Skeletal muscle tissue (tissue), 4 donors: ENCODE results near the gene CEP164. TPM values are rescaled to one million over a fixed set of nuclear protein-coding genes. Genes with fewer than 3 reads are reported as not detected.
"Not testable (repeated sequence)": the region's sequence is repeated elsewhere in the genome, so short reads cannot be mapped to it uniquely, and the experiment has no call there.

Source experiments
- H3K27ac ChIP-seq: one replicate; pipeline ENCODE4 v1.7.0; 2013; ENCODE audit warnings: mild to moderate bottlenecking, low read depth, low read length, inconsistent platforms
- H3K27me3 ChIP-seq, 3 donors: one replicate each; pipeline ENCODE4 v1.7.0; 2013; ENCODE audit warnings: low read length in 3 of 3; ENCODE audit not compliant: control insufficient read depth in 3 of 3, insufficient read depth in 3 of 3
- H3K36me3 ChIP-seq, 3 donors: one replicate each; pipeline ENCODE4 v1.7.0; 2013; ENCODE audit warnings: low read length in 3 of 3; ENCODE audit not compliant: control insufficient read depth in 3 of 3, insufficient read depth in 3 of 3
- H3K4me1 ChIP-seq, 3 donors: one replicate each; pipeline ENCODE4 v1.7.0; 2013; ENCODE audit warnings: low read length in 3 of 3, mild to moderate bottlenecking in 3 of 3; ENCODE audit not compliant: control insufficient read depth in 3 of 3, insufficient read depth in 3 of 3
- H3K4me3 ChIP-seq, 3 donors: one replicate each; pipeline ENCODE4 v1.7.0; 2013; ENCODE audit warnings: low read length in 3 of 3
- H3K9ac ChIP-seq, 3 donors: one replicate each; pipeline ENCODE4 v1.7.0; 2013; ENCODE audit warnings: low read length in 3 of 3, mild to moderate bottlenecking in 3 of 3, moderate library complexity in 2 of 3, low read depth in 1 of 3
- H3K9me3 ChIP-seq, 3 donors: one replicate each; pipeline ENCODE4 v1.7.0; 2013; ENCODE audit warnings: low read length in 3 of 3; ENCODE audit not compliant: control insufficient read depth in 3 of 3
- total RNA-seq: library from RNA; depleted of rRNA; stranded (reverse); fragments of >200 nt; gene quantifications from one replicate; pipeline ENCODE4 v1.2.3, GENCODE V29; 2014
- donor health status: Osteomylitis.

CEP164 gene
- total RNA-seq, 1 donor from 2014 or later = 21.4 TPM

DNA sequence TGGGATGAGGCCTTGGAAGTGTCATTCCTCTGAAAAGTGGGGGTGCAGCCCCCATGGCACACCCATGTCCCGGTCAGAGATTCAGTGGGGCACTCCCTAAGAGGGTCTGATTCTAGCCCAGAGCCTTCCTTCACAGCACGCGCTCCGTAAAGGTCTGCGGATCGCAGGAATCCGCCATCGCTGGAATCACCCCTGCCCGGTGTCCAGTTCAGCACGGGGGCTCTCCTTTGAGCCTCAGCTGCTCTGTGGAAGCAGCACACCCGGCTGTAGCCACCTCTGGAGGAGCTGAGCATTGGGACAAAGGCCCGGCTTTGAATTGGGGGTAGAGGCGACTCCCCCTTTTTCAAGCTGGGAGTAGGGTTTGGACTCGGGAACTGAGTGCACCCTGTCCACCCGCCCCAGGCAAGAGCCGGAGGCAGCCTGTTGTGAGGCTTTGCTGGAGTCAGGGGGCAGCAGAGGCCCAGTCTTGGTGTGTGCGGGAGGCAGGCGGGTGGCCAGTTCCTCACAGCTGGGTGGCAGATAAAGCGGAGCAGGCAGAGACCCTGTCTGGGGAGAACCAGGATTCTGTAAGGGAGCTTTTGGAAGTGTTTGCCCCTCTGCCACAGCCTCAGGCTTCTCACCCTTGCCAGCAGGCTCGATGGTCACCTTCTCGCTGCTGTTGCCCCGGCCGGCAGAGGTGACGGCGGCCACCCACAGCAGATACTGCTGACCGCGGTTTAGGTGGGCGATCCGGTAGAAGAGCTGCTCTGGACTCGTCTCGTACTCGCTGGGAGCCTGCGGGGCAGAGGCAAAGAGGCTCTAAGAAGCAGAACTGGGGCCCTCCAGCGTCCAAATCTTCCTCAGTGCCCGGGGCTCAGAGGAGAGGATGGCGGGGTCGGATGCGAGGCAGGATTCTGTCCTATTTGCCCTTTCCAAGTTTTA lies 115.9 kb downstream of the CEP164 start:
- H3K9me3 ChIP-seq = no peaks in the 10 kb centered on the region
- no peak overlapping the region for H3K27ac ChIP-seq
- H3K4me1 ChIP-seq = no peaks in the 10 kb centered on the region
- no peak overlapping the region for H3K9ac ChIP-seq
- H3K27me3 ChIP-seq = peaks cover 33 to 38% (median 35%) of the 10 kb centered on the region in 3 donors
- H3K36me3 ChIP-seq = no peaks in the 10 kb centered on the region
- H3K4me3 ChIP-seq = no peak overlapping the region

DNA sequence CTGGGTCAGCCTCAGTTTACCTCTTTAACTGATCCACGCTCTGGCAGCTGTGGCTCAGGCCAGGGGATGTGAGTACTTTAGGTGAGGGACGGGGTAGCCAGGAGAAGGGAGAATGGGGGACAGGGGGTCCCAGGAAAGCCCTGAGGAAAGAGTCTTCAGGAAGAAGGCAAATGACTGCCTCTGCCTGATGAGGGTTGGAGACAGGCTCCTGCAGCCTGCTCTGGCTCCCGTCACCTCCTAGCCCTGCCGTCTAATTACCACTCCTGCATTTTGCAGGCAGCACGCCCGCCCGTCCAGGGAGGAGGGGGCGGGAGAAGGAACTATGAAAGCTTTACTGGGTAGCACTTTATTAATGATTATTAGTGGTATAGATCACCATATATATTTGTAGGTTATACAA lies 116.6 kb downstream of the CEP164 start:
- Histone ChIP-seq H3K36me3 (no peaks in the 10 kb centered on the region), H3K4me3 (no peak overlapping the region), H3K4me1 (no peaks in the 10 kb centered on the region), H3K9me3 (no peaks in the 10 kb centered on the region), H3K27me3 (peaks cover 30 to 38% (median 37%) of the 10 kb centered on the region in 3 donors), H3K9ac (no peak overlapping the region), H3K27ac (no peak overlapping the region)

DNA sequence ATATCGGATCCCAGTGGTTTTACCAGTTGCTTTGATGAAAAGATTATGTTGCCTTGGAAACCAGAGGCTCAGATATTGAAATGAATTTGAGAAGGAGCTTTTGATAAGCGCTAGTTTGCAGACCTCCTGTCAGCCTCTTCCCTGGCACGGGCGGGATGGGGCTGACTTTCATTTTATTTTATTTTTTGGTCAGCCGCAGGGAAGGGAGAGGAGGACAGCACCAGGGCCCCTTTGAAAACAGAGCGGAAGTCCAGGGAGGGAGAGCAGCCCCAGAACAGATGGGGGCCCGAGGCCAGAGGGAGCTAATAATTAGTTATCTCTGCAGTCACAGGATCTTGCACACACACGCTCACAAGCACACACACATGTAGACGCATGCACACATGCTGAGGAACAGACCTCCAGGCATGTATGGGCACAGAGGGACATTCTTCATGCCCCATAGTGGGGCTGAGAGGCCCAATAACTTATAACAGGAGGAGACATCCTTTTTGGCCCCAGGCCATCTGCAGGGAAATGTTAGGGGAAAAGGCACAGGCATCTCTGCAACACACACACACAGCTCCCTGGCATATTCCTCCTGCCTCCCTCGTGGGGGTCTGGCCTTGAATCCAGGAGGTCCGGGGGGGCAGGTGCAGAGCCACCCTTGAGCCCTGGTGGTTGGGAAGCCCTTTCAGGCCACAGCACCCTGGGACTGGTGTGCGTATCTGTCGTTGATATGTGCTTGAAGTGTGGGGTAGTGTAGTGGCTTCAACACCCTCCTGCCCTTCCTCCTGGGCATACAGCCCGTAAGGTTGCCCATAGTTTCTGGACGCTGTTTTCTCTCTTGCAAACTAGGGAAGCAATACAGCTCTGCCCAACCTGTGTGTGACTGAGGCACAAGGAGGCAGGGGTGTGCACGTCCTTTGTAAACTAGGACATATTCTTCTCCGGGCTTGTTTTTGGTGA lies 117.3 kb downstream of the CEP164 start:
- Histone ChIP-seq H3K9me3 (no peaks in the 10 kb centered on the region), H3K27me3 (peaks cover 28 to 38% (median 37%) of the 10 kb centered on the region in 3 donors), H3K36me3 (no peaks in the 10 kb centered on the region), H3K4me1 (no peaks in the 10 kb centered on the region), H3K9ac (no peak overlapping the region), H3K4me3 (no peak overlapping the region), H3K27ac (no peak overlapping the region)

DNA sequence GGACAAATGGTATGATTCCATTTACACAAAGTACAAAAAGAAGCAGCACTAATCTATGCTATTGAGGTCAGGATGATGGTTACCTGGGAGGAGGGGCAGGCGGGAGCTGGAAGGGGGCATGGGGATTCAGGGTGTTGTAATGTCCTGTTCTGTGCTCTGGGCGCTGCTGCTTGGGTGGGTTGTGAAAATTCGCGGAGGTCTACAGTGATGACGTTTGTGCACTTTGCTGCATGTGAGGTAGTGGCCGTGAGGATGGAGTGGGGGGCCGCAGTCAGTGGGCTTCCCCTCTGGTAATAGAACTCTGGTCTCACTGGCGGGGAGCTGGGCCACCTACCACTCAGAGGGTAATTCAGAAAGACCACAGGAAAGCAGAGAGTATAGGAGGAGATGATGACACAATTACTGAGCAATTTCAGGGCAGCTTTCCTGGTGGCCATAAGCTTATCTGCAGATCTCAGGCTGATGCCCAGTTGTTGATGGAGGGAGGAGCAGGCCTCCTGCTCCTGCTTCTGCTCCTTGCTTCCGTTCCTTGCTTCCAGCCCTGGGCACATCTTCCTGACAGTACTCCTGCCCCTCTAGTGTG lies 121.5 kb downstream of the CEP164 start:
- Histone ChIP-seq H3K36me3 (no peaks in the 10 kb centered on the region), H3K27ac (no peak overlapping the region), H3K4me3 (no peak overlapping the region), H3K4me1 (no peaks in the 10 kb centered on the region), H3K9ac (no peak overlapping the region), H3K9me3 (peaks cover 0 to 5% (median 0%) of the 10 kb centered on the region in 3 donors), H3K27me3 (peaks cover 9 to 17% (median 10%) of the 10 kb centered on the region in 3 donors)

DNA sequence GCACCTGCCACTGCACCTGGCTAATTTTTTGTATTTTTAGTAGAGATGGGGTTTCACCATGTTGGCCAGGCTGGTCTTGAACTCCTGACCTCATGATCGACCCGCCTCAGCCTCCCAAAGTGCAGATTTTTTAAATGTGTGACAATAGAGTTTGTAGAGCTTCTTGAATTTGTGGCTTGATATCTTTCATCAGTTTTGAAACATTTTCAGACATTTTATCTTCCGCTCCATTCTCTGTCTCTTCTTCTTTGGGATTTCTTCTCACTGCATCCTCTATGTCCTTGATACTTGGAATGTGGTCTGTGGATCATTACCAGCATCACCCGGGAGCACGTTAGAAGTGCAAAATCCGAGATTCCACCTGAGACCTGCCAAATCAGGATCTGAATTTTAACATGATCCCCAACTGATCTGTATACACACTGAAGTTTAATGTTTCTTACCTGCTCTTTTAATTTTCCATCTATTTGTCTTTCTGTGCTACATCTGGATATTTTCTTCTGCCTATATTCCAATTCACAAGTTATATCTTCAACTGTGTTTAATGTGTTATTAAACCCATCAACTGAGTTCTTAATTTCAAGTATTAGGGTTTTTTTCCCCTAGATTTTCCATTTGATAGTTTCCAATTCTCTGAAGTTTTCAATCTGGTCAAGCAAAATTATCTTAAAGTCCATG lies 126.4 kb downstream of the CEP164 start:
- peaks cover 2 to 5% (median 3%) of the 10 kb centered on the region in 3 donors for H3K9me3 ChIP-seq
- no peak overlapping the region for H3K27ac ChIP-seq
- no peak overlapping the region for H3K9ac ChIP-seq
- H3K36me3 ChIP-seq = no peaks in the 10 kb centered on the region
- H3K4me3 ChIP-seq = no peak overlapping the region
- H3K27me3 ChIP-seq = peaks cover 0 to 5% (median 3%) of the 10 kb centered on the region in 3 donors
- no peaks in the 10 kb centered on the region for H3K4me1 ChIP-seq

DNA sequence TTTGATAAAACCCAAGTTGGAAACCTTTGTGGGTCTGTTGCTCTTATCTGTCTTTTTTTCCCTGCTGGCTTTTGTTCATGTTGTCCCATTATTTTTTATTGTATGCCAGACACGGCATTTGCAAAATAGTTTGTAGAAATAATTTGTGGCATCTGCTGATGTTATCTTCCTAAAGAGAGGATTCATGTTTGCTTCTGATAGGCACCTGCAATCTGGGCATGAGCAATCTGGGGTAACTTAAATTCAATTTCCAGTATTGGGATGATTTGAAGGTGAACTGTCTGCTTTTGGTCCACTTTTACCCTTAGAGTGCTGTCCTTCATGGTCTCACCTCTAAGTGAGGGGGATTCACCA lies 126.9 kb downstream of the CEP164 start:
- no peak overlapping the region for H3K9ac ChIP-seq
- H3K27me3 ChIP-seq = peaks cover 0 to 8% (median 5%) of the 10 kb centered on the region in 3 donors
- no peak overlapping the region for H3K27ac ChIP-seq
- no peaks in the 10 kb centered on the region for H3K36me3 ChIP-seq
- peaks cover 2 to 5% (median 3%) of the 10 kb centered on the region in 3 donors for H3K9me3 ChIP-seq
- H3K4me1 ChIP-seq = no peaks in the 10 kb centered on the region
- H3K4me3 ChIP-seq = no peak overlapping the region

DNA sequence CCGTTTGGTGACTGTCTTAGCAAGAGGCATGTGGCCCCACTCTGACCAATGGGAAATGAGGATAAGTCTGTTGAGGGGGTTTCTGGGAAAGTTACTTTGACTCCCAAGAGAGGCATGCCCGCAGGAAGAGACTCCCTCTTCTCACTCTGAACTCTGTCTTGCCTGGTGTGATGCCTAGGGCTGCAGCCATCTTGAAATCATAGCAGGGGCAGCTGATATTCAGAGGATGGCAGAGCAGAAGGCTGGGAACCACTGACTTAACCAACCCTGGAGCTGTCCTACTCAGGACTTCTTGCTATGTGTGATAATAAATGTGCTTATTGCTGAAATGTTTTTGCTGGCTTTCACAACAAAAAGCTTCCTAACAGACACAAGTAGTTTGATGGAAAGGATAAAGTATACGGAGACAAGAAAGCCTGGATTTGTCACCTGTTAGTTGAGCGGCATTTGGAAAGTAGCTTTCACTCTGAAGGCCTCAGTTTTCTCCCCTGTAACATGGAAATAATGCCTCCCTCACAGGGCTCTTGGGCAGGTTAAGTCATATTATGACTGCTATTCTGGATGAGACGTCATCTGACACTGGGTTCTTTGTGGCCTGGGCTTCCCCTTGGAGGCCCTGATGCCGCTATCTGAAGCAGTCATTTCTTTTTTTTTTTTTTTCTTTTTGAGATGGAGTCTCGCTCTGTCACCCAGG lies 128.5 kb downstream of the CEP164 start:
- Histone ChIP-seq H3K4me3 (no peak overlapping the region), H3K9ac (no peak overlapping the region), H3K9me3 (peaks cover 2 to 5% (median 3%) of the 10 kb centered on the region in 3 donors), H3K4me1 (no peaks in the 10 kb centered on the region), H3K27ac (no peak overlapping the region), H3K27me3 (peaks cover 3 to 11% (median 4%) of the 10 kb centered on the region in 3 donors), H3K36me3 (no peaks in the 10 kb centered on the region)

DNA sequence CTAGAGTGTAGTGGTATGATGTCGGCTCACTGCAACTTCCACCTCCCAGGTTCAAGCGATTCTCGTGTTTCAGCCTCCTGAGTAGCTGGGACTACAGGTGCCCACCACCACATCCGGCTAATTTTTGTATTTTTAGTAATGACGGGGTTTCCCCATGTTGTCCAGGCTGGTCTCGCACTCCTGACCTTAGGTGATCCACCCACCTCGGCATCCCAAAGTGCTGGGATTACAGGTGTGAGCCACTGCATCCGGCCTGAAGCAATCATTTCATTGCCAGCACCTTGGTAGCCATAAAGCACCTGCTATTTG lies 129.0 kb downstream of the CEP164 start:
- H3K27me3 ChIP-seq = peaks cover 3 to 11% (median 4%) of the 10 kb centered on the region in 3 donors
- H3K27ac ChIP-seq, H3K9me3 ChIP-seq, H3K36me3 ChIP-seq, H3K4me1 ChIP-seq, H3K9ac ChIP-seq, H3K4me3 ChIP-seq: not testable (repeated sequence)
